Dendritic cell treated with granulocyte-macrophage colony-stimulating factor and Interleukin-4, amounts not matched to agents 40 ng/mL and 50 ng/mL, for 4 days (primary cell): Measurements from ENCODE around the gene PHF19.

ENCODE experiments used
- H3K27ac Mint-ChIP-seq: one replicate; pipeline ENCODE4 v1.8.0; 2022; ENCODE audit warnings: mild to moderate bottlenecking, mixed read lengths
- H3K27me3 Mint-ChIP-seq: one replicate; pipeline ENCODE4 v1.8.0; 2022; ENCODE audit warnings: mild to moderate bottlenecking, mixed read lengths
- H3K36me3 Mint-ChIP-seq: one replicate; pipeline ENCODE4 v1.8.0; 2022; ENCODE audit warnings: low read depth, mixed read lengths
- H3K4me1 Mint-ChIP-seq: one replicate; pipeline ENCODE4 v1.8.0; 2022; ENCODE audit warnings: low read depth, mixed read lengths
- H3K4me3 Mint-ChIP-seq: one replicate; pipeline ENCODE4 v1.8.0; 2022; ENCODE audit warnings: mild to moderate bottlenecking, moderate library complexity, mixed read lengths
- H3K9me3 Mint-ChIP-seq: one replicate; pipeline ENCODE4 v1.8.0; 2022; ENCODE audit warnings: mixed read lengths
- intact Hi-C: fragments of 100-400 bp; cut with micrococcal nuclease; formaldehyde crosslinking; loops from one replicate; pipeline ENCODE4 v1.15.0; 2022

Gene PHF19

GRCh38 chr9:120867676-120868338 is 9.2 kb downstream of the PHF19 start:
- H3K27ac Mint-ChIP-seq: peak overlapping the region; percentile 85
- H3K36me3 Mint-ChIP-seq: peaks cover 43% of the 10 kb centered on the region
- no peaks in the 10 kb centered on the region for H3K9me3 Mint-ChIP-seq
- intact Hi-C loops: loop anchor here (1.0 to 2.0 kb wide), 3 partner anchors 25 to 75 kb away; partner anchors contain the start of gene FBXW2
- peak overlapping the region; percentile 70 for H3K4me3 Mint-ChIP-seq
- peaks cover 24% of the 10 kb centered on the region for H3K4me1 Mint-ChIP-seq
- H3K27me3 Mint-ChIP-seq: no peaks in the 10 kb centered on the region

- intact Hi-C loops: no loop called here
- H3K36me3 Mint-ChIP-seq: peaks cover 43% of the 10 kb centered on the region
Measured at GRCh38 chr9:120866651-120867050, 10.3 kb downstream of the PHF19 start.

DNA sequence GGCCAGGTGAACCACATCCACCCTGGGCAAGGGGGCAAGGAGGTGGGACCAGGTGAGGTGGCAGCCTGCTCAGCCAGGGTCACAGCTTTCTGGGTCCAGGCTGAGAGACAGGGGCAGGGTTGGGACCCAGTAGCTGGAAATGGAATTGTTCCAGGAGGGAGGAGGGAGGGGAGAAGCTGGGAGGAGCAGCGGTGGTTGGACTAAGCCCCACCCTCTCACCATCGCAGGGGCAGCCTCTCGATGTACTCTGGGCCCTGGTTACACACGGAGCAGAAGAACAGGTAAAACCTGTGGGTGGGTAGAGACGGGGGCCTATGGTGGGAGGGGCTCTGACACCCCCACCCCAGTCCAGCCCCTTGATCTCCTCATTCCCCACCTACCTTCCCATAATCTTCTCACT is 11.2 kb downstream of the PHF19 start:
- H3K4me1 Mint-ChIP-seq: peaks cover 29% of the 10 kb centered on the region
- intact Hi-C loops: no loop called here
- H3K27ac Mint-ChIP-seq: peak overlapping the region; percentile 47
- peaks cover 48% of the 10 kb centered on the region for H3K36me3 Mint-ChIP-seq
- H3K4me3 Mint-ChIP-seq: no peak overlapping the region
- no peaks in the 10 kb centered on the region for H3K9me3 Mint-ChIP-seq
- no peaks in the 10 kb centered on the region for H3K27me3 Mint-ChIP-seq

More at GRCh38 chr9:120866651-120867050, 10.3 kb downstream of the PHF19 start:
- peaks cover 29% of the 10 kb centered on the region for H3K4me1 Mint-ChIP-seq
- H3K27me3 Mint-ChIP-seq: no peaks in the 10 kb centered on the region
- H3K27ac Mint-ChIP-seq: no peak overlapping the region
- H3K4me3 Mint-ChIP-seq: no peak overlapping the region
- no peaks in the 10 kb centered on the region for H3K9me3 Mint-ChIP-seq

- Mint-ChIP-seq H3K36me3 (peaks cover 54% of the 10 kb centered on the region), H3K27me3 (no peaks in the 10 kb centered on the region), H3K9me3 (no peaks in the 10 kb centered on the region), H3K4me1 (peaks cover 26% of the 10 kb centered on the region), H3K4me3 (no peak overlapping the region), H3K27ac (peak overlapping the region; percentile 47)
- intact Hi-C loops: no loop called here
Measured at GRCh38 chr9:120865176-120865575, 11.8 kb downstream of the PHF19 start.

- H3K36me3 Mint-ChIP-seq: peaks cover 59% of the 10 kb centered on the region
- H3K27ac Mint-ChIP-seq: no peak overlapping the region
- H3K9me3 Mint-ChIP-seq: no peaks in the 10 kb centered on the region
- H3K4me3 Mint-ChIP-seq: no peak overlapping the region
- intact Hi-C loops: no loop called here
- no peaks in the 10 kb centered on the region for H3K27me3 Mint-ChIP-seq
- H3K4me1 Mint-ChIP-seq: peaks cover 21% of the 10 kb centered on the region
Measured at GRCh38 chr9:120864719-120865118, 12.3 kb downstream of the PHF19 start.

- intact Hi-C loops: no loop called here
- no peak overlapping the region for H3K4me3 Mint-ChIP-seq
- no peaks in the 10 kb centered on the region for H3K9me3 Mint-ChIP-seq
- H3K27me3 Mint-ChIP-seq: no peaks in the 10 kb centered on the region
- H3K4me1 Mint-ChIP-seq: peaks cover 15% of the 10 kb centered on the region
- no peak overlapping the region for H3K27ac Mint-ChIP-seq
- peaks cover 64% of the 10 kb centered on the region for H3K36me3 Mint-ChIP-seq
Measured at GRCh38 chr9:120863833-120864232, 13.2 kb downstream of the PHF19 start.

- intact Hi-C loops: no loop called here
- Mint-ChIP-seq H3K4me3 (no peak overlapping the region), H3K27me3 (no peaks in the 10 kb centered on the region), H3K36me3 (peaks cover 78% of the 10 kb centered on the region), H3K27ac (no peak overlapping the region), H3K4me1 (peaks cover 16% of the 10 kb centered on the region), H3K9me3 (no peaks in the 10 kb centered on the region)
Measured at GRCh38 chr9:120862452-120862851, 14.5 kb downstream of the PHF19 start.

GRCh38 chr9:120861935-120862334 is 15.1 kb downstream of the PHF19 start:
- peaks cover 16% of the 10 kb centered on the region for H3K4me1 Mint-ChIP-seq
- intact Hi-C loops: no loop called here
- no peaks in the 10 kb centered on the region for H3K27me3 Mint-ChIP-seq
- H3K9me3 Mint-ChIP-seq: no peaks in the 10 kb centered on the region
- H3K4me3 Mint-ChIP-seq: no peak overlapping the region
- H3K36me3 Mint-ChIP-seq: peaks cover 83% of the 10 kb centered on the region
- H3K27ac Mint-ChIP-seq: no peak overlapping the region

DNA sequence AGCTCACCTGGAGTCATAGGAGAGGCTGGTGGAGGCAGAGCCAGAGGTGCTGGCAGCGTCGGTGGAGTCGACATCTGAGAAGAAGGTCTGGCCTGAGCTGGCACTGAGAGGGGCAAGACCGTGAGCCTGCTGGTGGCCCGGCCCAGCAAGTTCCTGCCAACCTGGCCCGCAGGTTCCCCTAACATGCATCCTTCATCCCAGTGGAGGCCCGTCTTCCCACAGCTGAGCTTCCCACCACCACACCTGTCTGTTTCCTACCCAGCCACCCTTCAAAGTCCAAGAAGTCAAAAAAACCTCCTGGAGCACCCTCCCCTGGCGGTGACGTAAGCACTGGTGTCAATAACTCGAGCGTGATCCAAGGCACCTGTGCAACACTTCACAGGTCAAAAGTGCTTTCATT is 16.9 kb downstream of the PHF19 start:
- intact Hi-C loops: no loop called here
- H3K4me1 Mint-ChIP-seq: peaks cover 16% of the 10 kb centered on the region
- H3K36me3 Mint-ChIP-seq: peaks cover 80% of the 10 kb centered on the region
- no peak overlapping the region for H3K4me3 Mint-ChIP-seq
- H3K27ac Mint-ChIP-seq: no peak overlapping the region
- no peaks in the 10 kb centered on the region for H3K27me3 Mint-ChIP-seq
- H3K9me3 Mint-ChIP-seq: no peaks in the 10 kb centered on the region

GRCh38 chr9:120859361-120859760 is 17.6 kb downstream of the PHF19 start:
- H3K36me3 Mint-ChIP-seq: peaks cover 84% of the 10 kb centered on the region
- peaks cover 16% of the 10 kb centered on the region for H3K4me1 Mint-ChIP-seq
- no peaks in the 10 kb centered on the region for H3K27me3 Mint-ChIP-seq
- no peak overlapping the region for H3K4me3 Mint-ChIP-seq
- H3K9me3 Mint-ChIP-seq: no peaks in the 10 kb centered on the region
- H3K27ac Mint-ChIP-seq: no peak overlapping the region
- intact Hi-C loops: no loop called here

GRCh38 chr9:120857902-120858301 is 19.1 kb downstream of the PHF19 start:
- Mint-ChIP-seq H3K36me3 (peaks cover 70% of the 10 kb centered on the region), H3K27ac (no peak overlapping the region)

GRCh38 chr9:120857481-120857880 is 19.5 kb downstream of the PHF19 start:
- peaks cover 9% of the 10 kb centered on the region for H3K4me1 Mint-ChIP-seq
- H3K36me3 Mint-ChIP-seq: peaks cover 69% of the 10 kb centered on the region
- H3K27ac Mint-ChIP-seq: no peak overlapping the region
- H3K27me3 Mint-ChIP-seq: no peaks in the 10 kb centered on the region
- H3K9me3 Mint-ChIP-seq: no peaks in the 10 kb centered on the region
- intact Hi-C loops: no loop called here
- no peak overlapping the region for H3K4me3 Mint-ChIP-seq

More at GRCh38 chr9:120857902-120858301, 19.1 kb downstream of the PHF19 start:
- intact Hi-C loops: no loop called here
- Mint-ChIP-seq H3K4me3 (no peak overlapping the region), H3K9me3 (no peaks in the 10 kb centered on the region), H3K4me1 (peaks cover 14% of the 10 kb centered on the region), H3K27me3 (no peaks in the 10 kb centered on the region)

- H3K4me3 Mint-ChIP-seq: no peak overlapping the region
- H3K36me3 Mint-ChIP-seq: peaks cover 67% of the 10 kb centered on the region
- intact Hi-C loops: no loop called here
- no peaks in the 10 kb centered on the region for H3K9me3 Mint-ChIP-seq
- H3K27me3 Mint-ChIP-seq: no peaks in the 10 kb centered on the region
- peaks cover 7% of the 10 kb centered on the region for H3K4me1 Mint-ChIP-seq
- H3K27ac Mint-ChIP-seq: no peak overlapping the region
Measured at GRCh38 chr9:120856700-120857099, 20.3 kb downstream of the PHF19 start.

DNA sequence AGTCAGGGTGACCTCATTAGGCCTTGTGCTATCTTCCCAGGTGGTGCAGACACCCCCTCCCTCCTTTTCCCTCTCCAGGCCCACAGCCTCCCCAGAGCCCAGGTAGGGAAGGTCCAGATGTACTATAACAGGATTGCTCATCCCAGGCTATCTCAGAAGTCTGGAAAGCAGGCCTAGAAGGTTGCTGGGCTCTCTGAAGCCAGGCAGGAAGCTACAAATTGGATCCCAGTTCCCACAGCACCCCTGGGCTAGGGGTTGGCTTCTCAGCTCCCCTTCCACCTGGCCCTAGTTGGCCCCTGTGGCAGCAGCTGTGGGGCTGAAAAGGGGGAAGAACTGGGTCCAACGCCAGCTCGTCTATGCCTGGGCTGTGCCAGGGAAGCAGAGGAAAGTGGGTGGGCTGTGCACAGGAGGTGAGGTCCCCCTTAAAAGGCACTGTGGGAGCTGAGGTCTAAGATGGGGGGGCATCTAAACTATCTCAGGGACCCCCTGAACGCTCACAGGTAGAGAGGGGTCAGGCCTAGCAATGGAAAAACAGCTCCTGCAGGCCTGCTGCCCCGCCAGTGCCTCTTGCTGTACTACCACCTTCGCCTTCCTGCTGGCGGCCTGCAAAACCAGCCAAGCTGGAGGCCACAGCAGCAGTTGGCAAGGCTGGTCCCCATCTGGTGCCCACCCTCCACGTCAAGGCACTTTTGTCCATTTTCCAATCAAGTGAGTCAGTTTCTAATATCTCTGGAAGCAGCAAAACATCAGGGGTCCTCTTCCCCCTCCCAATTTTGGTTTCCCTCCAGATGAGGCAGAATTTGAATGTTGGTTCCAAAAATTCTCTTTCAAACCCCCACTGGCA is 20.9 kb downstream of the PHF19 start:
- Mint-ChIP-seq H3K27me3 (no peaks in the 10 kb centered on the region), H3K36me3 (peaks cover 67% of the 10 kb centered on the region)

More for the DNA sequence above, 20.9 kb downstream of the PHF19 start:
- Mint-ChIP-seq H3K4me3 (no peak overlapping the region), H3K4me1 (peaks cover 7% of the 10 kb centered on the region), H3K9me3 (no peaks in the 10 kb centered on the region), H3K27ac (no peak overlapping the region)
- intact Hi-C loops: no loop called here
